ENCODE data around the gene WDFY4.

The WDFY4 gene

DNA sequence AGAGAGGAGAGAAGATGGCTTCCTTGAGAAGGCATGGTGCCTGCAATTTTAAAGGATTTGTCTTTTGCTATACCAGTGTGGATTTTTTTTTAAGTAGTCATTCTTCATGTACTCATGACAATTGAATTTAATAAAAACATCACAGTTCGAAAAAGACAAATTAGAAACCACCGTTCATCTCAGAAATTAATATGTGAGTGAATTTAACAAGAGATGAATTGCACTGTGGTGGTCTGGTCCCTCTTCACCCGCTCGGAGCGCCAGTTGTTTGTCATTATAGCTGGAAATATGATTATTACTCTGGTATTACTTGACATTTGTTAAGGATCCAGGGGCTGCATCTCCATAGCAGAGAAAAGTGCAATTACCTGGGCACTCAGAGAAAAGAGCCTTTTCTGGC is 163.0 kb downstream of the WDFY4 start:
- TF ChIP-seq, protein P1, sequence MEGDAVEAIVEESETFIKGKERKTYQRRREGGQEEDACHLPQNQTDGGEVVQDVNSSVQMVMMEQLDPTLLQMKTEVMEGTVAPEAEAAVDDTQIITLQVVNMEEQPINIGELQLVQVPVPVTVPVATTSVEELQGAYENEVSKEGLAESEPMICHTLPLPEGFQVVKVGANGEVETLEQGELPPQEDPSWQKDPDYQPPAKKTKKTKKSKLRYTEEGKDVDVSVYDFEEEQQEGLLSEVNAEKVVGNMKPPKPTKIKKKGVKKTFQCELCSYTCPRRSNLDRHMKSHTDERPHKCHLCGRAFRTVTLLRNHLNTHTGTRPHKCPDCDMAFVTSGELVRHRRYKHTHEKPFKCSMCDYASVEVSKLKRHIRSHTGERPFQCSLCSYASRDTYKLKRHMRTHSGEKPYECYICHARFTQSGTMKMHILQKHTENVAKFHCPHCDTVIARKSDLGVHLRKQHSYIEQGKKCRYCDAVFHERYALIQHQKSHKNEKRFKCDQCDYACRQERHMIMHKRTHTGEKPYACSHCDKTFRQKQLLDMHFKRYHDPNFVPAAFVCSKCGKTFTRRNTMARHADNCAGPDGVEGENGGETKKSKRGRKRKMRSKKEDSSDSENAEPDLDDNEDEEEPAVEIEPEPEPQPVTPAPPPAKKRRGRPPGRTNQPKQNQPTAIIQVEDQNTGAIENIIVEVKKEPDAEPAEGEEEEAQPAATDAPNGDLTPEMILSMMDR (IDR thresholded peaks at IDR 0.05; ENCODE audit: low read depth, low read length) = no peak
- no peak for DNase-seq (ENCODE audit: low read depth in 2 of 2)
- no peak overlapping the region for H3K4me3 ChIP-seq (replicated peaks in 1 of 2; ENCODE audit: low read depth in 2 of 2, low read length in 2 of 2)

DNA sequence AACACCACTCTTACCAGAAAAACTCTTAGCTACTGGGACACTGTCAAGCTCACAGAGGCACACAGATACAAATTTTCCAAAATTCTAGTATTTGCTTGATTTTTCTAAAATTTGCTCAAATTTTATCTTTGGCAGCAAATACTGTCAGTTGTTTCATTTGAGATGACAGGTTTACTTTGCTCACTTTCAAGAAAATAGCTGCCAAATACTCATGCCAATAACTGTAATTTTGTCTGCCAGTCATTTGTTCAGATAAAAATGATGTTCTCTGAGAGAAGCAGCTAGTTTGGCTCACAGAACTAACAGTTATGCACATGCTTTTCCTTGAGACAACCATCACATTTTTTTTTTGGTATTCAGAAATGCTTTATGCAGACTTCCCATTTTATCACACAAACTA is 172.2 kb downstream of the WDFY4 start:
- no peak overlapping the region for H3K4me3 ChIP-seq (replicated peaks in 1 of 2; ENCODE audit: low read depth in 2 of 2, low read length in 2 of 2)
- no peak for DNase-seq (ENCODE audit: low read depth in 2 of 2)
- TF ChIP-seq, protein P1 (IDR thresholded peaks at IDR 0.05; ENCODE audit: low read depth, low read length) = no peak

DNA sequence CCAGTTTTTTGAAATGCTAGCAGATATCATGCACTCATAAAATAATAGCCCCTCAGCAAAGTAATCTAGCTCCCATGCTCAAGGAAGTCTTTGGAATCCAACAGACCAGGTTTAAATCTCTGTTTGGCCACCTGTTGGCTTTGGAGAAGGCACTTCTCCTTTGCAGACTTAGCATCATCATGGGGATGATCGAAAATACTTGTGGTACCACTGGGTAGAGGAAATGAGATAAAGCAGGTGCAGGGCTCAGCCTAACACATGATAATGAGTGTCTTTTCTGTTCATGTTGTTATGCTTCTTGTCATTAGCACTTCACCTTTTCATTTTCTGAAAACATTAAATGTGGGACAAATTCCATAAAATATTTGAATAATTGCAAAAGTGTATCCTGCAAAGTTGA is 187.6 kb downstream of the WDFY4 start:
- no peak overlapping the region for H3K4me3 ChIP-seq (replicated peaks in 1 of 2; ENCODE audit: low read depth in 2 of 2, low read length in 2 of 2)
- TF ChIP-seq, protein P1 (IDR thresholded peaks at IDR 0.05; ENCODE audit: low read depth, low read length) = no peak
- no peak for DNase-seq (ENCODE audit: low read depth in 2 of 2)

DNA sequence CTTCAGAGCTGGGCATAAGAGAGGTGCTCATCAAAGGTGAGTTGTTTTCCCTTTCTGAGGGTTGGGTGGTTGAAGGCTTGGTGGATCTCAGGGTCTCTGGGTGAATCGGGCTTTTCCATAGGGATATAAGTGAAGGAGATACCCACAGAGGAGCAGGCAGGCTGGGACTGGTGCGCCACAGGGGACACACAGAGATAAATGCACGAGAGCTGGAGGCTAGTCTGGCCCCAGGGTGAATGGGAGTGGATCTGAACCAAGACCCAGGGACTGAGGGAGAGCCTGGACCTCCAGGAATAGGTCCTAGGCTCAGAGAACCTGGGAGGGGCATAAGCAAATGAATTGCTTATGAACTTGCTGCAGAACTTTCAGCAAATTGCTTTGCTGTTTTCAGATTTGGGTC is 193.4 kb downstream of the WDFY4 start:
- TF ChIP-seq, protein P1 (IDR thresholded peaks at IDR 0.05; ENCODE audit: low read depth, low read length) = no peak
- DNase-seq (ENCODE audit: low read depth in 2 of 2) = no peak
- H3K4me3 ChIP-seq (replicated peaks in 1 of 2; ENCODE audit: low read depth in 2 of 2, low read length in 2 of 2) = no peak overlapping the region

DNA sequence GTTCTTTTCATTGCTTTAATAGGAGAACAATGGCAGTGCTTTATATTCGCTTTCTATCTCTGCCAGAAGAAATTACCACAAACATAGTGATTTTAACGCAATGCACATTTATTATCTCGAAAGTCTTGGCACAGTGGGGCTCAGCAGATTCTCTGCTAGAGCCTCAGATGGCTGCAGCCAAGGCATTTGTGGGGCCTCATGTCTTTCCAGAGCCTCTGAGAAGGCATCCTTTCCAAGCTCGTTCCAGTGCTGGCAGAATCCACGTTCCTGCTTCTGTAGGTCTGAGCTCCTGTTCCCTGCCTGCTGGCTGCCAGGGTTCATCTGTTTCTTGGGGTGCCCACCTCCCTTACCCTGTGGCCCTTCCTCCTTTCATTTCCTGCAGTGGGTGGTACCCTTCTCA is 194.8 kb downstream of the WDFY4 start:
- TF ChIP-seq, protein P1 (IDR thresholded peaks at IDR 0.05; ENCODE audit: low read depth, low read length) = no peak
- H3K4me3 ChIP-seq (replicated peaks in 1 of 2; ENCODE audit: low read depth in 2 of 2, low read length in 2 of 2) = no peak overlapping the region
- no peak for DNase-seq (ENCODE audit: low read depth in 2 of 2)

DNA sequence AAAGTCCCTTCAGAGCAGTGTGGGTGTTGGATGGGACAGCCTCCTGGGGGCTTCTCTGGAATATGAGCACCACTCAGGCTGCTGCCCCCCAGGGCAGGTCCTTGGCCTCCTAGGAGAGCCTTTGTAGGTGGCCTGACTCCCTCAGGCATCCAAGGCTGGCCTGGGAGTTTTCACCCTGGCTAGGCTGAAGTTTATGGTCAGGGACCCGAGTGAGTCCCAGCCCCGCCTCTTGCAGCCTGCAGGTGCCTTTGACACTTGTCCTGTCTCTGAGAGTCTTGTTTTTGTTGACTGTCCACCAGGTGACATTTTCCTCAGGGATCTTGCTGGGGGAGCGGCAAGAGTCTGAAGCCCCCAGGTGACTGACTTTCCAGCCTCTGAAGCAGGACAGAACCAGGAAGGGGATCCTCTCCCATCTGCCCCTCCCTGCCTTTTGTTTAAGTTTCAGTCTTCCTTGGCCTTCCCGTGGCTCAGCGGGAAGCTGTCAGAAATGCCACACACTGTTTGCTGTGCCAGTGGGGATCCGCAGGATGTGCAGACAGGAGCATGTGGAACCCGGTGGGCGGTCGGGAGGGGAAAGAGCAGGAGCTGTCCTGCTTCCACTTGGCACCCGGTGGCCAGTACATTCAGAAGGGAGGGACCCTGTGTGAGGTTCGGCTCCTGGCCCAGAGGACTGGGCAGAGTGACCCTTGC is 195.5 kb downstream of the WDFY4 start:
- TF ChIP-seq, protein P1 (IDR thresholded peaks at IDR 0.05; ENCODE audit: low read depth, low read length) = no peak
- DNase-seq (ENCODE audit: low read depth in 2 of 2) = no peak
- H3K4me3 ChIP-seq (replicated peaks in 1 of 2; ENCODE audit: low read depth in 2 of 2, low read length in 2 of 2) = no peak overlapping the region

DNA sequence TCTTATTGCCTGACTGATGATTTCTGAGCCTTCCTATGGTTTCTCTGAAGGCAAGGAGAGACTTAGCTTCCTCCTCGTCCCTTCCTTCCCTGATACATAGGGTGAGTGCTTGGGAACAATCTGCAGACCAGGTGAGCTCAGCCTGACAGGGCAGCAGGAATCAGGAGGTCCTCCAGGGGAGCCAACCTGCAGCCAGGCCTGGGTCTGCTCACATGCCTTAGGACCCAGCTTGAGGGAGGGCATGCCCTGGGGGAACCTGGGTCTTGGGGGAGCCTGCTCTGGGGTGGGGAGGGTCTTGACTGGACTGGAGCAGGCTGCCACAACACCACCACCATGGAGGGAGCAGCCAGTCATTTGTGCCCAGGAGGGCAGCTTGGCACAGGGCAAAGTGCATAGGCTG is 197.3 kb downstream of the WDFY4 start:
- no peak for DNase-seq (ENCODE audit: low read depth in 2 of 2)
- TF ChIP-seq, protein P1 (IDR thresholded peaks at IDR 0.05; ENCODE audit: low read depth, low read length) = no peak
- no peak overlapping the region for H3K4me3 ChIP-seq (replicated peaks in 1 of 2; ENCODE audit: low read depth in 2 of 2, low read length in 2 of 2)

All from cardiac fibroblast (primary cell).